ENCODE results near the gene PIK3CD. TPM values are rescaled to one million over a fixed set of nuclear protein-coding genes. Genes with fewer than 3 reads are reported as not detected.
"Not testable (repeated sequence)": the region's sequence is repeated elsewhere in the genome, so short reads cannot be mapped to it uniquely, and the experiment has no call there.

The PIK3CD gene
- total RNA-seq, 2 donors from 2014 or later, result 177 to 204 TPM

- Mint-ChIP-seq H3K36me3 (ENCODE audit: low read depth) (no peaks in the 10 kb centered on the region), H3K27me3 (no peaks in the 10 kb centered on the region), H3K4me1 (no peaks in the 10 kb centered on the region), H3K27ac (no peak overlapping the region), H3K4me3 (no peak overlapping the region)
- no peaks in the 10 kb centered on the region for H3K9me3 ChIP-seq (ENCODE audit: control insufficient read depth, low read length, poor library complexity, severe bottlenecking)
- ATAC-seq, result no peak
- DNase-seq, result no peak
Measured at GRCh38 chr1:9611716-9612115, 39.8 kb upstream of the PIK3CD start.

GRCh38 chr1:9612162-9612845 is 39.2 kb upstream of the PIK3CD start:
- Mint-ChIP-seq H3K27ac (no peak overlapping the region), H3K4me1 (no peaks in the 10 kb centered on the region), H3K27me3 (no peaks in the 10 kb centered on the region), H3K4me3 (no peak overlapping the region), H3K36me3 (ENCODE audit: low read depth) (no peaks in the 10 kb centered on the region)
- H3K9me3 ChIP-seq (ENCODE audit: control insufficient read depth, low read length, poor library complexity, severe bottlenecking), result no peaks in the 10 kb centered on the region
- DNase-seq, result no peak
- ATAC-seq, result no peak

- H3K4me1 Mint-ChIP-seq, result no peaks in the 10 kb centered on the region
Measured at GRCh38 chr1:9612871-9613624, 38.5 kb upstream of the PIK3CD start.

GRCh38 chr1:9613625-9614299 is 37.8 kb upstream of the PIK3CD start:
- Mint-ChIP-seq H3K4me1 (no peaks in the 10 kb centered on the region), H3K4me3 (no peak overlapping the region), H3K36me3 (ENCODE audit: low read depth) (no peaks in the 10 kb centered on the region), H3K27me3 (no peaks in the 10 kb centered on the region), H3K27ac (peak overlapping the region; percentile 29)
- ATAC-seq (no peak), DNase-seq (no peak)
- no peaks in the 10 kb centered on the region for H3K9me3 ChIP-seq (ENCODE audit: control insufficient read depth, low read length, poor library complexity, severe bottlenecking)

More at GRCh38 chr1:9612871-9613624, 38.5 kb upstream of the PIK3CD start:
- H3K36me3 Mint-ChIP-seq (ENCODE audit: low read depth), result no peaks in the 10 kb centered on the region
- H3K4me3 Mint-ChIP-seq, result no peak overlapping the region
- H3K27ac Mint-ChIP-seq, result no peak overlapping the region
- DNase-seq (no peak), ATAC-seq (no peak)
- no peaks in the 10 kb centered on the region for H3K27me3 Mint-ChIP-seq
- H3K9me3 ChIP-seq (ENCODE audit: control insufficient read depth, low read length, poor library complexity, severe bottlenecking), result no peaks in the 10 kb centered on the region

- DNase-seq (peak in 1 of 3 donors; percentile 50), ATAC-seq (peak; percentile 89)
- H3K36me3 Mint-ChIP-seq (ENCODE audit: low read depth), result no peaks in the 10 kb centered on the region
- H3K27me3 Mint-ChIP-seq, result peaks cover 7% of the 10 kb centered on the region
- no peak overlapping the region for H3K4me3 Mint-ChIP-seq
- no peaks in the 10 kb centered on the region for H3K9me3 ChIP-seq (ENCODE audit: control insufficient read depth, low read length, poor library complexity, severe bottlenecking)
- H3K4me1 Mint-ChIP-seq, result peaks cover 3% of the 10 kb centered on the region
- H3K27ac Mint-ChIP-seq, result no peak overlapping the region
Measured at GRCh38 chr1:9615316-9616063, 36.0 kb upstream of the PIK3CD start.

GRCh38 chr1:9618909-9619679 is 32.4 kb upstream of the PIK3CD start:
- Mint-ChIP-seq H3K4me1 (peaks cover 5% of the 10 kb centered on the region), H3K27ac (no peak overlapping the region), H3K36me3 (ENCODE audit: low read depth) (no peaks in the 10 kb centered on the region), H3K4me3 (no peak overlapping the region), H3K27me3 (peaks cover 14% of the 10 kb centered on the region)
- ATAC-seq (no peak), DNase-seq (no peak)
- no peaks in the 10 kb centered on the region for H3K9me3 ChIP-seq (ENCODE audit: control insufficient read depth, low read length, poor library complexity, severe bottlenecking)

- H3K9me3 ChIP-seq (ENCODE audit: control insufficient read depth, low read length, poor library complexity, severe bottlenecking), result no peaks in the 10 kb centered on the region
- Mint-ChIP-seq H3K27ac (no peak overlapping the region), H3K4me3 (no peak overlapping the region), H3K27me3 (peaks cover 14% of the 10 kb centered on the region), H3K36me3 (ENCODE audit: low read depth) (no peaks in the 10 kb centered on the region), H3K4me1 (peaks cover 7% of the 10 kb centered on the region)
- DNase-seq, result no peak
- ATAC-seq, result no peak
Measured at GRCh38 chr1:9621032-9621431, 30.5 kb upstream of the PIK3CD start.

GRCh38 chr1:9624081-9624480 is 27.4 kb upstream of the PIK3CD start:
- Mint-ChIP-seq H3K4me1 (peaks cover 24% of the 10 kb centered on the region), H3K4me3 (no peak overlapping the region), H3K27ac (no peak overlapping the region), H3K27me3 (peaks cover 11% of the 10 kb centered on the region), H3K36me3 (ENCODE audit: low read depth) (no peaks in the 10 kb centered on the region)
- no peak for DNase-seq
- no peak for ATAC-seq
- H3K9me3 ChIP-seq (ENCODE audit: control insufficient read depth, low read length, poor library complexity, severe bottlenecking), result no peaks in the 10 kb centered on the region

GRCh38 chr1:9625030-9625429 is 26.5 kb upstream of the PIK3CD start:
- DNase-seq; H3K36me3 Mint-ChIP-seq (ENCODE audit: low read depth); H3K4me3 Mint-ChIP-seq; ATAC-seq; H3K9me3 ChIP-seq (ENCODE audit: control insufficient read depth, low read length, poor library complexity, severe bottlenecking); H3K27me3 Mint-ChIP-seq; H3K27ac Mint-ChIP-seq: not testable (repeated sequence)
- peaks cover 29% of the 10 kb centered on the region for H3K4me1 Mint-ChIP-seq

- ATAC-seq, result peak; percentile 12
- peaks cover 4% of the 10 kb centered on the region for H3K36me3 Mint-ChIP-seq (ENCODE audit: low read depth)
- H3K27ac Mint-ChIP-seq, result peak overlapping the region; percentile 97
Measured at GRCh38 chr1:9626201-9626608, 25.3 kb upstream of the PIK3CD start.

GRCh38 chr1:9628541-9629444 is 22.7 kb upstream of the PIK3CD start:
- Mint-ChIP-seq H3K4me3 (peak overlapping the region; percentile 94), H3K27me3 (no peaks in the 10 kb centered on the region), H3K4me1 (peaks cover 51% of the 10 kb centered on the region), H3K36me3 (ENCODE audit: low read depth) (peaks cover 4% of the 10 kb centered on the region), H3K27ac (peak overlapping the region; percentile 97)
- DNase-seq, result peak; percentile 35 to 52 (median 40)
- H3K9me3 ChIP-seq (ENCODE audit: control insufficient read depth, low read length, poor library complexity, severe bottlenecking), result no peaks in the 10 kb centered on the region
- ATAC-seq, result peak; percentile 50

More at GRCh38 chr1:9626201-9626608, 25.3 kb upstream of the PIK3CD start:
- DNase-seq, result no peak
- H3K9me3 ChIP-seq (ENCODE audit: control insufficient read depth, low read length, poor library complexity, severe bottlenecking), result no peaks in the 10 kb centered on the region
- Mint-ChIP-seq H3K4me1 (peaks cover 41% of the 10 kb centered on the region), H3K4me3 (peak overlapping the region; percentile 93), H3K27me3 (no peaks in the 10 kb centered on the region)
